ENCODE measurements around the gene JPH2. TPM values are rescaled to one million over a fixed set of nuclear protein-coding genes. Genes with fewer than 3 reads are reported as not detected.

Gene JPH2
- total RNA-seq, 2 donors from 2014 or later = 29.1 to 31.1 TPM

Other genes with a start within 250 kb of the JPH2 start
- 10 to 100 TPM; 31.6 to 42.7 TPM for gene OSER1, start 23.6 kb upstream of the JPH2 start, total RNA-seq
- 1 to 10 TPM in 1 of 2 donors, not detected in 1; 1.5 TPM for gene GDAP1L1, start 60.1 kb upstream of the JPH2 start, total RNA-seq
- gene FITM2, start 124.0 kb upstream of the JPH2 start, total RNA-seq = 10 to 100 TPM; 11.6 to 24.2 TPM
- gene R3HDML, start 149.9 kb upstream of the JPH2 start, total RNA-seq = under 1 TPM in 1 of 2 donors, not detected in 1; 0.91 TPM
- not detected for gene HNF4A, start 168.5 kb upstream of the JPH2 start, total RNA-seq